NCI-H1105 treated with DMSO at 0.1 percent for 48 hours (cell line): Measurements from ENCODE around the gene GIMAP6.
"Not testable (repeated sequence)": the region's sequence is repeated elsewhere in the genome, so short reads cannot be mapped to it uniquely, and the experiment has no call there.

Experiments
- DNase-seq: peaks from one replicate; lab custom pipeline; 2025; lab: John Stamatoyannopoulos, UW

The GIMAP6 gene

DNA sequence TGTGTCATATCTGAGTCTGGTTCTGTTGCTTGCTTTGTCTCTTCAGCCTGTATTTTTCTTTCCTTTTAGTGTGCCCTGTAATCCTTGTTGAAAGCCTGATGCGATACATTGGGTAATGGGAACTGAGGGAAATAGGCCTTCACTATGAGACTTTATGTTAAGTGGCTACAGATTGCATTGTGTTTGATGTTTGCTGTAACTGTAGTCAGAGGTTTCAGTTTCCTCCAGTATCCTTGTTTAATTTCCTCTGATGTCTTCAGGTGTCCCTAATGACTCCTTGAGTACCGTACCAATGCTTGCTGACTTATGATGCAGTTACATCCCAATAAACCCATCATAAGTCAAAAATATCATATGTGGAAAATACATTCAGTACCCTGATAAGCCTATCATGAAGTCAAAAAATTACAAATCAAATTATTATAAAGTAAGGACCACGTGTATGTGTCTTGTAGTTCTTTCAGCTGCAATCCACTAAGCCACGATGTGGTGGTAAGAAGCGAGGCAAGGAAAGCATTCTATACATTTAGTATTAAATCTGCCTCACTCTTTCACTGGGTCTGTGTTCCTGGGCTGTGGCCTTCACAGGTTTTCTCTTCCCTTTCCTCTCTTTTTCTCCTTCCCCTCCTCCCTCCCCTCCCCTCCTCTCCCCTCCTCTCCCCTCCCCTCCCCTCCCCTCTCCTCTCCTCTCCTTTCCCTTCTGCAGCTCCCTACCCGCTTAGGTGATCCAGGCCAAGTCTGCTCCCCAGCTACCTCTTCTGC lies 13.3 kb upstream of the GIMAP6 start:
- DNase-seq, result no peak

DNA sequence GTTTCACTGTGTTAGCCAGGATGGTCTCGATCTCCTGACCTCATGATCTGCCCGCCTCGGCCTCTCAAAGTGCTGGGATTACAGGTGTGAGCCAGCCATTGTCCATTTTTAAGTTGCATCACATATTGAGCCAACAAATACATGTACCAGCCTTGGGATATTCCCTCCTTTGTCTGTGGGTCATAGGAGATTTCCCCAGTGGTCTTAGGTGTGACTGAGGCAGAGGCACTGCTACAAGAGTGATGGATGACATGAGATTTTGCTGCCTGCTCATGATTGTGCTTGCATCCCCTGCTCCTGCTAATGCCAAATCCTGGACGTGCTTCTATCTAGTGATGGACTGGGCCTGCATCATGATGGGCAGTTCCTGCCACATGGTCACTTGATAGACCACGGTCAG lies 10.7 kb upstream of the GIMAP6 start:
- no peak for DNase-seq

DNA sequence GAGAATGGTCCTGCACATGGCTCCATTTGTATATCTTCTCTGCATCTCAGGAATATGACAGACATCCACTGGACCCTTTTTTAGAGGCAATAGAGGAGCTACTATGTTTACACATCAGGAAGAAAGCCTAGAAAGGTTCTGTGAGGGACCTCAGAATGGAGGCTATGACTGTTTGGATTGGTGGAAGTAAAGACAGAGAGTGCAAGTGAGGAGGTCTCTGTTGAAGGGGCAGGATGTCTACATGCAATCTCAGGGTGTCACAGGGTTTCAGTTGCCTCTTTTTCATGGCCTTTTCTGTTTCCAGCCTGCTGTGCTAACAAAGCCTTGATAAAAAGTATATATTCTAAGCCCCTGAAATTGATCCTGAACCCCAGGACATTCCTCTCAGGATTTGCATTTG lies 9.7 kb upstream of the GIMAP6 start:
- no peak for DNase-seq

DNA sequence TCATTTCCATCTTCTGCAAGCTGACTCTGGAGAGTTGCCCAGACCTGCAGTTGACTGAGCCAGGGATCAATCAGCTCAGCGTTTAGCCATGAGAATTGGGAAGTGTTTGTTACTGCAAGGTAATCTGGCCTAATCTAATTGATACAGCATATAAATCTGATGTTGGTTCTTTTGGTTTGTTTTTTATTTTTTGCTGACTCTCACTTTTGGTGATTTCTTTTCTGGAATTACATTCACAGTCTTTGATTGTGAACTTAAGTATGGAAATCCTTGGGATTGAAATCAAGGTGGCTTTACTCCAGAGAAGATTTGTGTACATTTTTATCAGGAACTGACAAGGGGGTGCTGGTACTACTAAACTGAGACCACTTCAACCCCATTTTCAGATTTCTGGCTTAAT lies 1.7 kb upstream of the GIMAP6 start:
- no peak for DNase-seq

DNA sequence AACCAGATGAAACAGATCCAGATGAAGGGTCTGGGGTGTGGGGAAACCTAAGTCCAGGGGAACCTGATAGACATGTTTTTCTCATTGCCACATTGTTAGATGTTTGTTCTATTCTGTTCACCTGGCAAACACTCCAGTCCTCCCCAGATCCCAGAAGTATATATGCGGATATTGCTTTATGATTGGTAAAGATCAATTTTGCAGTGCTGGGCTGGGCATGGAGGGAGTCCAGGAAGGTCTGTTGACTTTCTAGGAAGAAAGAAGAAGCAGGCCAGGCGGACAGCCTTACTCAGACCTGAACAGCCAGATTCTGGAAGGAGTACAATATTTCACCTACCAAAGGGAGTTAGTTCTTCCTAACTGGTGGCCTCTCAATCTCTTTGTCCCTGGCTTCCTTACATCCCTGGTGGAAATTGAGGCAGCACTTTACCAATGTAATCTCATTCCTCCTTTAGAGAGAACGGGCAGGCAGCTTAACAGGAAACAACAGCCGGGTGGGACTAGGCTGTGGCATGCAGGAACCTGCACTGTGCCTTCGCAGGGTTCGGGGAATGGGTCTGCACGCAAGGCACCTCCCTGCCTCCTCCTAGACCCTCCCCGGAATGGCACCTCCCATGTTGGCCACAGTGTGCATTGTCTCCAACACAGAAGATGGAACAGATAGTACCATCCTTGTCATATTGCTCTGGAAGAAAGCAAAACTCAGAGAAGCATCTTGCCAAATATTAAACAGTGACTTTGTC lies 930 bp downstream of the GIMAP6 start:
- DNase-seq, result no peak

DNA sequence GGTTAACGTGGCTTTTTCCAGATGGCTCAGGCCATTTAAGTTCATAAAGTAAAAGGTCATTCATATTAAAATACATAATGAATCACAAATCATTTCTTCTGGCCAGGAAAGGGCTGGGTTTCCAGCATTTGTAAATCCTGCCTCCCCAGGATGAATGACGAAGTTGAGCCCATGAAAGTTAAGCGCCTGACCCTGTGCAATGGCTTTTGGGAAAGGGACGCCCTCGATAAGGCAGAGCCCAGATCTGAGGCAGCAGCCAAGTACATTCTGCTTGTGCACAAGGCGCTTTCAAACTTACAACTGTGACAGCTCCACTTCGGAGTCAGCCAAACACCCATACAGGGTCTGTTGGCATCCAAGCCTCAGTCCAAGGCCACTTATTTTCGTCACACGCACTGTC lies 2.8 kb downstream of the GIMAP6 start:
- DNase-seq, result no peak

DNA sequence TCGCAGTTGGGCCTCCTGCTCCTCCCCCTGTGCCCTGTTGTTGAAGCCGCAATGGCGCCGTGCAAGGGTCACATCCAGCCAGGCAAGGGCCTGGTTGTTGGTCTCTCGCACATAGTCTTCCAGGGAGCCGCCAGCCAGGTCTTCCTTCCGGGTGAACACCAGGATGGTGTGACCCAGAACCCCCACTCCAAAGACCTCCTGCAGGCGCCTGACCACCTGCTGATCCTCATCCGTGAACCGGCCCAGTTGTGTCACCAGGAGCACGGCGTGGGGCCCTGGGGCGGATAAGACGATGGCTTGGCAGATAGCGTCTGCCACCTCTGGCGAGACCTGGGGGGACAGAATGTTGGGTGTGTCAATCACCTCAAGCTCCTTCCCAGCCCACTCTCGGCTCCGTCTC lies 4.2 kb downstream of the GIMAP6 start:
- no peak for DNase-seq

DNA sequence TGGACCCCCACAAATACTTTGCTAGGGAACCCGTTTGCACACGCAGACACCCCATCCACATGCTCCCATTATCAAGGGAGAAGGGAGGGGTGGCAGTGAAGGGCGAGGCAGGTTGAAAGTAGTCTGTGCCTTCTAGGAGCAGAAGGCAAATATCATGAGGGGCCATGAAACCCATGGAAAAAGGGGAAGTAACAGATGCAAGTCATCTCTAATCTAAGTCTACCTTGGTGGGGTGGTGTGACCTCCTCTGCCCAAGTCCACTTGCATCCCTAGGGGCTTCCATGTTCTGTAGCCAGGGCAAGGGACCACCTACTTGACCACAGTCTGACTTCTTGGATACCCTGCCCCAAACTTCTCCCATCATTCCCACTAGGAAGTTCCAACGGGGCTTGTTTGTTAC lies 5.5 kb downstream of the GIMAP6 start:
- DNase-seq, result no peak

DNA sequence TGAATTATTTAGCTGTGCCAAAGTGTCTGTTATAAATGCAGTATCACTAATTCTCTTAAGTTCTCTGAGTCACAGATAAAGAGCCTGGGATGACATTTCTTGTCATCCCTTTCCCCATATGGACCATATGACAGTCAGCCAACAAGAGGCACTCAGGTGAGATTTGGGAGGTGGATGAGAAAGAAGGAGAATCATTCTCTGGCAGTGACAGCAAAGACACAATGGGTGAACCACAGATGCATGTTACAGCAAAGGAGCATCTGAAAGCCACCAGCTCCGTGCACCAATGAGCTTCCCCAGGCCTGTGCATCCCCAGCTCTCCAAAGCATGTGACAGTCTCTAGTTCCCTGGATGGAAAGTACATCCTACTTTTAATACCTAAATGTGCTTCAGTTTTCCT lies 10.8 kb downstream of the GIMAP6 start:
- no peak for DNase-seq

DNA sequence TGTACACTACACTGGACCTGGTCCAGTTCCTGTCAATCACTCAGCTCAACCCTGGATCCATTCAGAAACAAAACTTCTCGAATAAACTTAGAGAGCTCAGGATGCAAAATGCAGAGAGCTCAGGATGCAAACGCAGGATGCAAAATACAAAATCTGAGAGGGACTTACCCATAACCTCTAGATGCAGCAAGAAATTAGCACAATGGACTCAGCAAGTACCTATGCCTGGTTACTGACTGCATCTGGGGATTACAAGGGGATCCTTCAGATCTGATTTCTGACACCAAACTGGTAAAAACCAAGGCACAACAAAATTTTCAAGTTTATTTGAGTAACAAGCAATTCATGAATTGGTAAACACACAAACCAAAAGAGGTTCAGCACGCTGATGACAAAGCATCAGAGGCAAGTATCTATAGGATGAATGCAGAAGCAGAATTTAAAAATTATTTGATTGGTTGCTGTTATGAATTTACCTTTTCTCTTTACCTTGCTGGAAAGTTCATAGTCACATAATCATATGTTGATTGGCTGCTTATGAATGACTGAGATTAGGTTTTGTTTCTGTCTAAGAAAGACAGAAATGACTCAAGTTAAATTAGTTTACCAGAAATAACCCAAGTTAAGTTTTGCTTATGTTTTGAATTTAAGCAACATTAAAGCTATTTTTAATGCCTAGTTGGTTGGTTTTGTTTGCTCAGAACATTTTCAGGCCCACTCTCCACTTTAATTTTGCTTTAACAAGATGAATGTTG lies 11.4 kb downstream of the GIMAP6 start:
- DNase-seq, result no peak

DNA sequence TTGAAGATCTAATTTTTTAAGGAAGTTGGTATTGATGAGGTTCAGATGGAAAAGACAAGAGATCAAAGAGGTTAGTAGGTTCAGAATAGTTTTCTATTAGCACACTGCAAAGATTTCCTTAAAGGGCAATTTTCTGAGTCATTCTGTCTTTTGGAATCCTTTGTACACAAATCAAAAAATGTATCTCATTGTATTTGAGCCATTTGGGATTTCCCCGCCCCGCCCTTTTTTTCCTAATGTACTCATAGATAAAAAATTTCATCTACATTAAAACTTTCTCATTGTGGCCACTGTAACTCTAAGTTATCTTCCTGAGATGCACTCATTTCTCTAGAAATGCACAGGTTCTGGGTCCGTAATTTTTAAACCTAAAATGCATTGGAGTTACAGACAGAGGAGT lies 12.1 kb downstream of the GIMAP6 start:
- DNase-seq, result no peak

DNA sequence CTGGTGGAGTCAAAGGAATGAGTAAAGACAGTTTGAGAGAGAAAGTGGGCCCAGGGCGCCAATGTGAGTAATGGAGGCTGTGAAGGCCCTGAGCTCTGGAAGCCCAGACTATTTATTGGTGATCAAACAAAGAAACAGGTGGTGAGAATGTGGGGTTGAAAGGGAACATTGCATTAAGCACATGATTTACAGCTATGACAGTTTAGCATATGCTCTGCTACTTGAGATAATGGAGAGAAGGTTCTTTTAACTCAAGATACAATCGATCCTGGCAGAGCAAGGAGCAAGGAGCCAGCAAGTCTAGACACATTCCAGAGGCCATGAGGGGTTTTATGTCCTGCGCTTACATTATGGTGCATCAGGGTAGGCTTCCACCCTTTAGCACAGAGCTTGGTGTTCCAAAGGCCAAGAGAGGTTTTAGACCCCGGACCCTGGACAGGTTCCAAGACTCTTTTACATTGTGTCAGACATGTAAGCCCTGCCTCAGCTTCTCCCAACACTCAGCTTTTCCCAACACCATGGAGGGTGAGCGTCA lies 16.9 kb downstream of the GIMAP6 start:
- not testable (repeated sequence) for DNase-seq

DNA sequence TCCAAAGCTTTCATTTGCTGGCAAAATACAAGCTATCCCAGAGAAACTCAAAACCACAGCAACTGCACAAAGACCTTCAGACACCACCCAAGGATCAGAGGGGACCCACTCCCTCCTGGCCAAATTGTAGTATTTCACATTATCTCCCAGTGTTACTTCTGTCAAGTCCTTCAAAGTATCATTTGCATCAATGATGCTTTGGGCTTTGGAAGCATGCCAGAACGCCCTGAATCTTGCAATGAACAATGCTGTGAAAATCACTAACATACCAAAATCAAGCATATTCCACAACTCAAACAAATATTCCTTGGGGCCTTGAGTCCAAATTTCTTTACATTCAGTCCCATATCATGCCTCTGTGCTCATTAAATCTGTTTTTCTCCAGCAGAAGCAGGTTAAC lies 17.8 kb downstream of the GIMAP6 start:
- not testable (repeated sequence) for DNase-seq

DNA sequence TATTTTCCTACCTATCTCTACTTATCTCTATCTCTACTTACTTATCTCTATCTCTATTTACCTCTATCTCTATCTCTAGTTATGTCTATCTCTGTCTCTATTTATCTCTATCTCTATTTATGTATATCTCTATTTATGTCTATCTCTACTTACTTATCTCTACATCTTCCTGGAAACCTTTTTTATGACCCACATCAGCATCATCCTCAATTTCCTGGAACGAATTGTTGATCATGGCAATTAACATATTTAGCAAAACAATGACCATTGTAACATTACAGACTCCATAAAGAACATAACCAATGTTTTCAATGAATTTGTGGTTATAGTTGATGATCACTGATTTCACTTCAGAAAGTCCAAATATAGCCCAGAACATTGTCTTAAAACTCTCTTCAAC lies 18.3 kb downstream of the GIMAP6 start:
- DNase-seq, result no peak

DNA sequence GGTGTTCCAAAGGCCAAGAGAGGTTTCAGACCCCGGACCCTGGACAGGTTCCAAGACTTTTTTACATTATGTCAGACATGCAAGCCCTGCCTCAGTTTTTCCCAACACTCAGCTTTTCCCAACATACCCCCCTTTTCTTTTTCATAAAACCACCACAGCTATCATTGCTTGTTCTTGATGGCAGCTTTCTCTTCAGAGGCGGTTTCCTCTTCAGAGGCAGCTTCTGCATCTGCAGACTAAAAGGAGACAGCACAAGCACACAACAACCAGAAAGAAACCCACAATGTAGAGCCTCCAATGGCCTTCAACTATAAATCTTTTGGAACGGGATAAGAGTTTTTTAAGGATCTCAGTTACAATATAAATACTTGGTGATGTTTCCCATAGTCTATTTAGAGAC lies 19.3 kb downstream of the GIMAP6 start:
- no peak for DNase-seq

DNA sequence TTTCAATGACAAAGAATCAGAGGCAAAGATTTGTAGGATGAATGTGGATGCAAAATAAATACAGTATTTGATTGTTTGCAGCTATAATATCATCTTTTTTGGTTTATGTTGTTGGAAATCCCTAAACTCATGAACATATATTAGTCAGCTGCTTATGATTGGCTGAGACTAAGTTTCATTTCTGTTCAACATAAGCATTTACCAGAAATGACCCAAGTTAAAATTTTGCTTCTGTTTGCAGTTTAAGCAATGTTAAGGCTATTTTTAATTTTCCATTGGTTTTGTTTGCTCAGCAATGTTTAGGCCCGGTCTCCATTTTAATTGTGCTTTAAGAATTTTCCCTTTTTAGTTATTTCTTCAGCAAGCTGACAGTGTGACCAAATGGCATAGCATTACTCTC lies 22.0 kb downstream of the GIMAP6 start:
- no peak for DNase-seq

DNA sequence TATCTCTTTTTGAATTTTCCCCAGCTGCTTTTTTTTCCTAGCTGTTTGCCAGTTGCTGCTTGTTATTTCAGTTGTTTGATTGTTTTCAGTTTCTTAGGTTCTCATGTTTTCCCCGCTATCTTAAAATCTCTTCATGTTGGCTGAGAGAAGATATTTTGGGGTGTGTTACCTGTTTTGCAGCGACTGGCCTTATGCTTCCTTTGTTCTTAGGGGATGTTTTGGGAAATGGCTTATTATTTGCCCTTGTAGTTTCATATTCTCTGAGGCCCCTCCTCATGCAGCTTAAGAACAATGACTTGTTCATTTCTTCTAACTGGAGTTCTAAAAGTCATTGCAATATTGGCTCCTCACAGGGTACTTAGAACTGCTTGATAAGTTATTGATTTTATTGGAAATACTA lies 28.6 kb downstream of the GIMAP6 start:
- DNase-seq, result not testable (repeated sequence)

DNA sequence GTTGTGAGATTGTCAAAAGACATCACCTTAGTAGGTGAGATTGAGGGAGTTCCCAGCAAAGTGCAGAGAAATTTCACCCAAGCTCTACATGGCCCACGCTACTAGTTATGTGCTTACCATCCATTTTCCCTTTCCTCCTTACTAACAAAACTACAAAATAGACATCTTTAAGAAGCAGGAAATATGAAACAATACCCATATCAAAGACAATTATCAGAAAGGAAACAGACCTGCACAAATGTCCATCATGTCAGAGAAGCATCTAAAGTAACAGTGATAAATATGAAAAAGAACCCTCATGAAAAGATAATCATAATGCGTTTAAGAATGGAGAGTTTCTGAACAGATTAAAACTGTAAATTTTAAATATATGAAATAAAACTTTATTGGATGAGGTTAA lies 36.8 kb downstream of the GIMAP6 start:
- no peak for DNase-seq

DNA sequence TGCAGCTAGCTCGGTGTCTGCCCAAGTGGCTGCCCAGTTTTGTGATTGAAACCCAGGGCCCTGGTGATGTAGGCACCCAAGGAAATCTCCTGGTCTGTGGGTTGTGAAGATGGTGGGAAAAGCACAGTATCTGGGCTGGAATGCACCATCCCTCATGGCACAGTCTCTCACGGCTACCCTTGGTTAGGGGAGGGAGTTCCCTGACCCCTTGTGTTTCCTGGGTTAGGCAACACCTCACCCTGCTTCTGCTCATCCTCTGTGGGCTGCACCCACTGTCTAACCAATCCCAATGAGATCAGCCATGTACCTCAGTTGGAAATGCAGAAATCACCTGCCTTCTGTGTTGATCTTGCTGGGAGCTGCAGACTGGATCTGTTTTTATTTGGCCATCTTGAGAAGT lies 37.4 kb downstream of the GIMAP6 start:
- no peak for DNase-seq

DNA sequence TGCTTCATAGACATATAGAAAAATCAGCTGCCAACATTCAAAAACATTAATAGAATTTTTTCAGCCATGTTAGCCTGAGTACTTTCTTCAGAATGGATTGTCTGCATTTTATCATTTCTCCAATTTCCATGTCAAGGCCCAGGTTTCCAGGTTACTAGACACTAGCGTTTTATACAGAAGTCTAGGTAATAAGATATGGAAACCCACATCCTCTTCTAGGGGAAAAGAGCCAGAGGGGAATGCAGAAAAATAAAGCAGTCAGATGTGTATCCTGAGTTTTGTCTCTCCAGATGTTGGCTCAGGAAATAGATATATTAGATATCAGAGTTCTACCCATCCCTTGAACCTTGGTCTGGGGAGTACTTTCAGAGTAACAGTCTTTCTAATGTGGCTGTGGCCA lies 44.6 kb downstream of the GIMAP6 start:
- no peak for DNase-seq

DNA sequence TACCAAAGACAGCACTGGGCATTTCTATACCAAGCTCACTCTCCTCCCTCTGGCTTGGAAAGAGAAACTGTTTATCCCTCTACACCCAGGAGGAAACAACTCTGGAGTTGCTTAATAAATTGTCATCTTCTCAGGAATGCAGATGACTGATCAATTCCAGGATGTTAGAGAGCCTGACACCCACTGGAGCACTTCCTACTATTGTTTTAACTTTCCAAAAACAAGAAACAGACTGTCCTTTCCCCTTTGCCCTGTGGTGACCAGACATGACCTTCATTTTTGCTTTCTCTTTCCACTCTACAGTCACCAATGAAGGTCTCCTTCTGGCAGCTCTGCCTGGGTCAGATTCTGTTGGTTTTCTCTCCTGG lies 45.4 kb downstream of the GIMAP6 start:
- no peak for DNase-seq

DNA sequence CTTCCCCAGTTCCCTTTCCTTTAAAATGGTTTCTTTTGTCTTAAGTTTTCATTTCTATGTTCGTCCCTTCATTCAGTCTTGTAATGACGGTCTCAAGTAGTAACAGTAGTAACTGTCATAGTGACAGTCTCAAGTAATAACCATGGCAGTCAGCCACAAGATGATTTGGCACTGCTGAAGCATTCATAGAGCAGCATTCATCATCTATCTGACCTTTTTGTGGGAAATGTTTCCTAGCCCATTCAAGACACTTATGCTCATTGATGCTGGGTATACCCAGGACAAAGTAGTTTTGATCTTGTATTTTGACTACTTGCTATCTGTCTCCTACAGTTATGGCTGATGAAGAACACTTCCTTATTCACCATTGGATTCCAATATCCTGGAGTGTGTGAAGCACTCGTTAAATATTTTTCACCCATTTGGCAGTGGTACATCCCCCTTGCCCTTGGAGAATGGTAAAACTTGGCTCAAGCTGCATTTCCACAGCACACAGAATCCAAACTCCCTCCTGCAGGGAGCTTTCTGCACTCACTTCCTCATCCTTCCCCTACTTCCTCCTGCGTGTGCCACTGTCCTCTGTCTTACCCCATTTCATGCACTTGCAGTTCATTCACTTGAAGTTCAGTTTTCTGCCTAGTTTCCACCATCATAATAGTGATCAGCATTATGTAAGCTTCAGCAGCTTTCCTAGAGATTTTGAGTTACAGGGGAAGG lies 46.0 kb downstream of the GIMAP6 start:
- no peak for DNase-seq
